ENCODE measurements around the gene CEP350.

CEP350 gene

GRCh38 chr1:180070286-180070685, 115.7 kb downstream of the CEP350 start:
- no peak for TF ChIP-seq ZFX (IDR thresholded peaks at IDR 0.05; ENCODE audit: borderline replicate concordance)
- no peak for TF ChIP-seq CTCF (IDR thresholded peaks at IDR 0.05)
- H3K27ac ChIP-seq, result no peak overlapping the region

GRCh38 chr1:180071759-180072158, 117.1 kb downstream of the CEP350 start:
- TF ChIP-seq CTCF (IDR thresholded peaks at IDR 0.05) (no peak), ZFX (IDR thresholded peaks at IDR 0.05; ENCODE audit: borderline replicate concordance) (no peak)

GRCh38 chr1:180080439-180080838, 125.8 kb downstream of the CEP350 start:
- no peak for TF ChIP-seq ZFX (IDR thresholded peaks at IDR 0.05; ENCODE audit: borderline replicate concordance)
- TF ChIP-seq CTCF (IDR thresholded peaks at IDR 0.05), result no peak
- H3K27ac ChIP-seq, result no peak overlapping the region

More at GRCh38 chr1:180071759-180072158, 117.1 kb downstream of the CEP350 start:
- H3K27ac ChIP-seq, result no peak overlapping the region

GRCh38 chr1:180081474-180081873, 126.9 kb downstream of the CEP350 start:
- no peak for TF ChIP-seq ZFX (IDR thresholded peaks at IDR 0.05; ENCODE audit: borderline replicate concordance)
- no peak for TF ChIP-seq CTCF (IDR thresholded peaks at IDR 0.05)
- H3K27ac ChIP-seq, result no peak overlapping the region

- TF ChIP-seq ZFX (IDR thresholded peaks at IDR 0.05; ENCODE audit: borderline replicate concordance) (no peak), CTCF (IDR thresholded peaks at IDR 0.05) (no peak)
- no peak overlapping the region for H3K27ac ChIP-seq
Observed at GRCh38 chr1:180083164-180083563, 128.6 kb downstream of the CEP350 start.

DNA sequence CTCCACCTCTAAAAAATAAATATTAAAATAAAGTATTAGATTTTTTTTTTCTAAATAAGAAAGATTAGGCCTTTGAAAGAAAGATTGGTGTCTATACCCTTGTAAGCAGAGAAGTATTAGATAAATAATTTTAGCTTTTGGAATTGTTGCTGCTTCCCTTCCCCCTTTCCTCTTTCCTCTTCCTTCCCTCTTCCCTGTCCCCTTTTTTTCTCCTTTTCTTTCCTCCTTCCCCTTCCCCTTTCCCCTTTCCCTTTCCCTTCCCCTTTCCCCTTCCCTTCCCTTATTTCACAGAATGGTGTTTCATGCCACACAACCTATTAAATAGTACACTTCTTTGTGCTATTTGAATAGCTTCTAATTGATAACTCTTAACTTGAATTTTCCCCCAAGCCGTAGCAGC, 130.3 kb downstream of the CEP350 start:
- TF ChIP-seq CTCF (IDR thresholded peaks at IDR 0.05) (no peak), ZFX (IDR thresholded peaks at IDR 0.05; ENCODE audit: borderline replicate concordance) (no peak)
- no peak overlapping the region for H3K27ac ChIP-seq

DNA sequence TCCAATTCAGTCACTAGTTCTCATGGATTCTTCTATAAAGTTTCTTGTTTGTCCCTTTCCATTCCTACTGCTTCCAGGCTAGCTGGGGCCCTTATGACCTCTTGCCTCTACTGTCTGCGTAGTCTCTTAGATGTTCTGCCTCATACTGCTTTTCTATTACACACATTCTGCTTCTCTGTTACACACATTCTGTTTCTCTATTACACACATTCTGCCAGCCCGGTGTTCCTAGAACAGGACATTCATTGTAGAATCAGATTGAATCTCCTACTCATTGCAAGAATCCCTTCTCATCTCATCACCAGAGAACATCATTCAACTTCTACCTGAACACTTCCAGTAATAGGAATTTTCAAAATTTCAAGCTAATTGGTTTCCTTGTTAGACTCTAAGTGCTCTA, 130.7 kb downstream of the CEP350 start:
- TF ChIP-seq CTCF (IDR thresholded peaks at IDR 0.05), result no peak
- TF ChIP-seq ZFX (IDR thresholded peaks at IDR 0.05; ENCODE audit: borderline replicate concordance), result no peak

More for the DNA sequence above, 130.7 kb downstream of the CEP350 start:
- no peak overlapping the region for H3K27ac ChIP-seq
